CD14-positive monocyte (primary cell): ENCODE results near the gene PGK2. TPM values are rescaled to one million over a fixed set of nuclear protein-coding genes. Genes with fewer than 3 reads are reported as not detected.
"Not testable (repeated sequence)": the region's sequence is repeated elsewhere in the genome, so short reads cannot be mapped to it uniquely, and the experiment has no call there.

ENCODE experiments used
- DNase-seq, 3 donors: peaks; one replicate each; pipeline ENCODE4 v3.0.0-alpha.2; 2011 to 2022
- H2AFZ ChIP-seq: 2 replicates; pipeline ENCODE4 v1.6.0; 2012; ENCODE audit warnings: mild to moderate bottlenecking, low read depth, low read length, inconsistent platforms; ENCODE audit not compliant: insufficient read depth, poor library complexity, severe bottlenecking
- H3K27ac ChIP-seq, 2 donors: 1 replicate in 1 of 2; 2 replicates in 1 of 2; pipeline ENCODE4 v1.5.1; 2012 to 2013; ENCODE audit warnings: low read length in 2 of 2, control low read depth in 1 of 2, inconsistent platforms in 1 of 2, low read depth in 1 of 2, mild to moderate bottlenecking in 1 of 2
- H3K27me3 ChIP-seq, 2 donors: one replicate each; pipeline versions ENCODE4 v1.6.0 to v1.6.1; 2011 to 2013; ENCODE audit warnings: low read length in 2 of 2; ENCODE audit not compliant: control insufficient read depth in 2 of 2, insufficient read depth in 2 of 2
- H3K36me3 ChIP-seq, 2 donors: replicated peaks in 1 of 2; 1 replicate in 1 of 2; 2 replicates in 1 of 2; pipeline versions ENCODE4 v1.5.1 to v1.6.1; 2012 to 2013; ENCODE audit warnings: low read length in 2 of 2, control low read depth in 1 of 2, inconsistent platforms in 1 of 2, mild to moderate bottlenecking in 1 of 2; ENCODE audit not compliant: insufficient read depth in 2 of 2, control insufficient read depth in 1 of 2
- H3K4me1 ChIP-seq, 2 donors: 1 replicate in 1 of 2; 2 replicates in 1 of 2; pipeline versions ENCODE4 v1.5.1 to v1.6.1; 2012 to 2013; ENCODE audit warnings: low read length in 2 of 2, control low read depth in 1 of 2, inconsistent platforms in 1 of 2, mild to moderate bottlenecking in 1 of 2, moderate library complexity in 1 of 2; ENCODE audit not compliant: insufficient read depth in 2 of 2, control insufficient read depth in 1 of 2
- H3K4me2 ChIP-seq: replicated peaks from 2 replicates; pipeline ENCODE3; 2012; ENCODE audit warnings: low read length, moderate library complexity, mild to moderate bottlenecking; ENCODE audit not compliant: poor library complexity, severe bottlenecking; ENCODE audit errors: extremely low read depth
- H3K4me3 ChIP-seq, 3 experiments: fragments of 200-600 bp in 1 of 3; sonication (generic) in 1 of 3; replicated peaks in 1 of 3; 1 replicate in 2 of 3; 2 replicates in 1 of 3; pipeline ENCODE4 v1.5.1; 2011 to 2013; ENCODE audit warnings: low read length in 3 of 3, mild to moderate bottlenecking in 3 of 3, control low read depth in 2 of 3, low read depth in 2 of 3, inconsistent platforms in 1 of 3, moderate library complexity in 1 of 3
- H3K79me2 ChIP-seq: 2 replicates; pipeline ENCODE4 v1.6.0; 2012; ENCODE audit warnings: mild to moderate bottlenecking, control low read depth, inconsistent platforms, low read length, moderate library complexity; ENCODE audit not compliant: insufficient read depth
- H3K9ac ChIP-seq: 2 replicates; pipeline ENCODE4 v1.6.0; 2017; ENCODE audit warnings: low read length, mild to moderate bottlenecking; ENCODE audit not compliant: insufficient read depth, poor library complexity, severe bottlenecking
- H3K9me3 ChIP-seq, 2 donors: replicated peaks in 1 of 2; 1 replicate in 1 of 2; 2 replicates in 1 of 2; pipeline versions ENCODE4 v1.5.1 to v1.6.1; 2012 to 2013; ENCODE audit warnings: low read length in 2 of 2, control low read depth in 1 of 2; ENCODE audit not compliant: control insufficient read depth in 1 of 2, insufficient read depth in 1 of 2
- H4K20me1 ChIP-seq: 2 replicates; pipeline ENCODE4 v1.6.0; 2012; ENCODE audit warnings: mild to moderate bottlenecking, low read length, control low read depth, moderate library complexity; ENCODE audit not compliant: insufficient read depth
- H3K27ac Mint-ChIP-seq, 7 donors: one replicate each; pipeline ENCODE4 v1.8.0; 2020; ENCODE audit warnings: mild to moderate bottlenecking in 7 of 7, mixed read lengths in 7 of 7, moderate library complexity in 6 of 7, inconsistent platforms in 2 of 7
- H3K27me3 Mint-ChIP-seq, 3 donors: one replicate each; pipeline ENCODE4 v1.8.0; 2021 to 2022; ENCODE audit warnings: low read depth in 3 of 3, mild to moderate bottlenecking in 3 of 3, mixed read lengths in 3 of 3, moderate library complexity in 3 of 3, inconsistent platforms in 1 of 3
- H3K36me3 Mint-ChIP-seq, 2 donors: one replicate each; pipeline ENCODE4 v1.8.0; 2020; ENCODE audit warnings: mixed read lengths in 2 of 2, inconsistent platforms in 1 of 2, mild to moderate bottlenecking in 1 of 2
- H3K4me1 Mint-ChIP-seq: one replicate; pipeline ENCODE4 v1.8.0; 2020; ENCODE audit warnings: mild to moderate bottlenecking, mixed read lengths
- H3K4me3 Mint-ChIP-seq, 2 donors: one replicate each; pipeline ENCODE4 v1.8.0; 2020; ENCODE audit warnings: mild to moderate bottlenecking in 2 of 2, mixed read lengths in 2 of 2, moderate library complexity in 1 of 2
- H3K9me3 Mint-ChIP-seq, 7 donors: one replicate each; pipeline ENCODE4 v1.8.0; 2020 to 2022; ENCODE audit warnings: mixed read lengths in 7 of 7, mild to moderate bottlenecking in 6 of 7, moderate library complexity in 6 of 7, inconsistent platforms in 2 of 7
- WGBS: methylation state at CpG from one replicate; pipeline ENCODE4 v1.1.5; 2013; ENCODE audit warnings: missing lambda C conversion rate; ENCODE audit not compliant: insufficient coverage; 5-methylcytosine and 5-hydroxymethylcytosine counted together
- intact Hi-C, 2 donors: fragments of 100-400 bp; cut with micrococcal nuclease; formaldehyde crosslinking; loops; one replicate each; pipeline versions ENCODE4 v1.15.0 to v1.15.1; 2023
- polyA plus RNA-seq, 3 donors: library from polyadenylated mRNA; depleted of rRNA in 1 of 3; unstranded in 2 of 3; stranded (reverse) in 1 of 3; fragments of 300-500 nt in 2 of 3; fragments of >200 nt in 1 of 3; fragmentation: Illumina TruSeq in 2 of 3; gene quantifications; 1 replicate in 2 of 3; 2 replicates in 1 of 3; pipeline ENCODE4 v1.2.3, GENCODE V29; 2012 to 2021
- TF ChIP-seq, protein P1 (sequence below): fragments of 200-600 bp; IDR thresholded peaks from one replicate; pipeline ENCODE4 v1.8.0; 2022; ENCODE audit warnings: antibody characterized with exemption, mild to moderate bottlenecking

The PGK2 gene
- polyA plus RNA-seq, 3 donors: not detected

DNA sequence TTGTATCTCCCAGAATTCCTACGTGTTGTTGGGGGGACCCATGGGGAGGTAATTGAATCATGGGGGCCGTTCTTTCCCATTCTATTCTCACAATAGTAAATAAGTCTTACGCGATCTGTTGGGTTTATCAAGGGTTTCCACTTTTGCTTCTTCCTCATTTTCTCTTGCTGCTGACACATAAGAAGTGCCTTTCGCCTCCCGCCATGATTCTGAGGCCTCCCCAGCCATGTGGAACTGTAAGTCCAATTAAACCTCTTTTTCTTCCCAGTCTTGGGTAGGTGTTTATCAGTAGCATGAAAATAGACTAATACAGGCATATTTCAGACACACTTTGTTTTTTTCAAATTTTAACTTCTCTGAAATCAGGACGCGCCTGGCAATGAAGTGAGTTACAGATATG lies 14.4 kb upstream of the PGK2 start:
- no peaks in the 10 kb centered on the region for H4K20me1 ChIP-seq
- Mint-ChIP-seq H3K27me3 (no peaks in the 10 kb centered on the region), H3K9me3 (peaks cover 6 to 20% (median 17%) of the 10 kb centered on the region in 7 donors), H3K4me3 (no peak overlapping the region), H3K4me1 (no peaks in the 10 kb centered on the region), H3K36me3 (no peaks in the 10 kb centered on the region), H3K27ac (no peak overlapping the region)
- H3K79me2 ChIP-seq: no peaks in the 10 kb centered on the region
- no CpG with 5 or more reads among the region's 8 CpGs for WGBS
- DNase-seq: no peak
- no peak overlapping the region for H3K4me2 ChIP-seq
- H3K4me1 ChIP-seq: no peaks in the 10 kb centered on the region
- H3K9ac ChIP-seq: no peak overlapping the region
- H3K27ac ChIP-seq: no peak overlapping the region
- no peak overlapping the region for H3K4me3 ChIP-seq
- H3K36me3 ChIP-seq: no peaks in the 10 kb centered on the region
- no peaks in the 10 kb centered on the region for H3K27me3 ChIP-seq
- TF ChIP-seq, protein P1, sequence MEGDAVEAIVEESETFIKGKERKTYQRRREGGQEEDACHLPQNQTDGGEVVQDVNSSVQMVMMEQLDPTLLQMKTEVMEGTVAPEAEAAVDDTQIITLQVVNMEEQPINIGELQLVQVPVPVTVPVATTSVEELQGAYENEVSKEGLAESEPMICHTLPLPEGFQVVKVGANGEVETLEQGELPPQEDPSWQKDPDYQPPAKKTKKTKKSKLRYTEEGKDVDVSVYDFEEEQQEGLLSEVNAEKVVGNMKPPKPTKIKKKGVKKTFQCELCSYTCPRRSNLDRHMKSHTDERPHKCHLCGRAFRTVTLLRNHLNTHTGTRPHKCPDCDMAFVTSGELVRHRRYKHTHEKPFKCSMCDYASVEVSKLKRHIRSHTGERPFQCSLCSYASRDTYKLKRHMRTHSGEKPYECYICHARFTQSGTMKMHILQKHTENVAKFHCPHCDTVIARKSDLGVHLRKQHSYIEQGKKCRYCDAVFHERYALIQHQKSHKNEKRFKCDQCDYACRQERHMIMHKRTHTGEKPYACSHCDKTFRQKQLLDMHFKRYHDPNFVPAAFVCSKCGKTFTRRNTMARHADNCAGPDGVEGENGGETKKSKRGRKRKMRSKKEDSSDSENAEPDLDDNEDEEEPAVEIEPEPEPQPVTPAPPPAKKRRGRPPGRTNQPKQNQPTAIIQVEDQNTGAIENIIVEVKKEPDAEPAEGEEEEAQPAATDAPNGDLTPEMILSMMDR: no peak
- H3K9me3 ChIP-seq: peaks cover 16% of the 10 kb centered on the region in 2 donors
- H2AFZ ChIP-seq: no peak overlapping the region
- intact Hi-C loops: no loop called here

DNA sequence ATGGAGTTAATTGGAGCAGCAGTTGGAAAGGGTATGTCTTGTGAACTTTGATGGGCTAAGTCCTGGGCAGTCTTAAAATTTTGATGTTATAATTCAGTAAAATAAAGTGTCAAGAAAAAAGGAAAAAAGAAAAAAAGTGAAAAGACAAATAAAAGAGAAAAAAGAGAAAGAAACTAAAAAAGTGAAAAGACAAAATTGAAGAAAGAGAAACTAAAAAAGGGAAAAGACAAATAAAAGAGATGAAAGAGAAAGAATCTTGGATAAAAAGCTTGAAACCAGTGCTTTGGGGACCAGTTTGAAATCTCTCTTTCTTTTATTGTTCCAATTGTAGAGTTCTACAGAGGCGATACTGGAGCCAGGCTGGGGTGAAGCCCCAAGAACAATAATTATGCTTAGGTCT lies 12.0 kb upstream of the PGK2 start:
- Histone ChIP-seq H3K4me1 (no peaks in the 10 kb centered on the region), H3K27ac (no peak overlapping the region), H3K9me3 (no peaks in the 10 kb centered on the region), H3K36me3 (no peaks in the 10 kb centered on the region), H3K9ac (no peak overlapping the region), H2AFZ (no peak overlapping the region), H3K27me3 (no peaks in the 10 kb centered on the region), H3K79me2 (no peaks in the 10 kb centered on the region), H4K20me1 (no peaks in the 10 kb centered on the region), H3K4me3 (no peak overlapping the region), H3K4me2 (no peak overlapping the region)
- Mint-ChIP-seq H3K36me3 (no peaks in the 10 kb centered on the region), H3K9me3 (peaks cover under 1 to 10% (median 7%) of the 10 kb centered on the region in 7 donors), H3K27ac (no peak overlapping the region), H3K27me3 (no peaks in the 10 kb centered on the region), H3K4me1 (no peaks in the 10 kb centered on the region), H3K4me3 (no peak overlapping the region)
- no CpG with 5 or more reads among the region's 1 CpG for WGBS
- intact Hi-C loops: no loop called here
- TF ChIP-seq, protein P1: no peak
- DNase-seq: no peak

DNA sequence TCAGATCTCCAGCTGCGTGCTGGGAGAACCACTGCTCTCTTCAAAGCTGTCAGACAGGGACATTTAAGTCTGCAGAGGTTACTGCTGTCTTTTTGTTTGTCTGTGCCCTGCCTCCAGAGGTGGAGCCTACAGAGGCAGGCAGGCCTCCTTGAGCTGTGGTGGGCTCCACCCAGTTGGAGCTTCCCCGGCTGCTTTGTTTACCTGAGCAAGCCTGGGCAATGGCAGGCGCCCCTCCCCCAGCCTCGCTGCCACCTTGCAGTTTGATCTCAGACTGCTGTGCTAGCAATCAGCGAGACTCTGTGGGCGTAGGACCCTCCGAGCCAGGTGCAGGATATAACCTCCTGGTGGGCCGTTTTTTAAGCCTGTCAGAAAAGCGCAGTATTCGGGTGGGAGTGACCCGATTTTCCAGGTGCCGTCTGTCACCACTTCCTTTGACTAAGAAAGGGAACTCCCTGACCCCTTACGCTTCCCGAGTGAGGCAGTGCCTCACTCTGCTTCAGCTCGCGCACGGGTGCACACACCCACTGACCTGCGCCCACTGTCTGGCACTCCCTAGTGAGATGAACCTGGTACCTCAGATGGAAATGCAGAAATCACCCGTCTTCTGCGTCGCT lies 9.9 kb upstream of the PGK2 start:
- intact Hi-C loops, H3K4me3 ChIP-seq, H3K4me1 ChIP-seq, H3K4me1 Mint-ChIP-seq, H3K27me3 Mint-ChIP-seq, H3K36me3 ChIP-seq, H3K27ac ChIP-seq, H3K9me3 ChIP-seq, H3K9ac ChIP-seq, H3K79me2 ChIP-seq, H2AFZ ChIP-seq, H4K20me1 ChIP-seq, H3K4me2 ChIP-seq, H3K4me3 Mint-ChIP-seq, H3K27me3 ChIP-seq, H3K9me3 Mint-ChIP-seq, H3K36me3 Mint-ChIP-seq, H3K27ac Mint-ChIP-seq, DNase-seq: not testable (repeated sequence)
- 95% methylated on average over 16 of the region's 21 CpGs for WGBS
